Dermis lymphatic vessel endothelial cell (primary cell): Measurements from ENCODE around the gene TRMT2B. TPM values are rescaled to one million over a fixed set of nuclear protein-coding genes. Genes with fewer than 3 reads are reported as not detected.

Experiments used
- total RNA-seq: library from RNA; depleted of rRNA; stranded (reverse); fragments of >200 nt; gene quantifications from 2 replicates; pipeline ENCODE4 v1.2.1, GENCODE V29; 2014

Gene TRMT2B
- total RNA-seq, result 13.5 and 13.9 TPM in 2 replicates

GRCh38 chrX:101051549-101052302, at the start of gene TRMT2B:
TSS of gene TRMT2B (minus strand) at chrX:101052111. CDS start at chrX:101042289, 9,822 bp downstream.

GRCh38 chrX:101097546-101098453, 45.9 kb upstream of the TRMT2B start, which contains the start of gene CENPI:
TSS of gene CENPI (plus strand) at chrX:101098204. CDS start at chrX:101101071, 2,867 bp downstream.

GRCh38 chrX:101078716-101079598, 27.0 kb upstream of the TRMT2B start, which contains the start of gene TMEM35A:
TSS of gene TMEM35A (plus strand) at chrX:101078879. CDS start at chrX:101079003, 124 bp downstream.

GRCh38 chrX:100969408-100969807, 82.5 kb downstream of the TRMT2B start, which contains the start of gene ARL13A:
TSS of gene ARL13A (plus strand) at chrX:100969708. CDS start at chrX:100973690, 3,982 bp downstream.

Other genes with a start within 250 kb of the TRMT2B start
- gene CSTF2, start 231.7 kb downstream of the TRMT2B start, total RNA-seq, result 8.3 and 13.1 TPM in 2 replicates
- gene NOX1, start 177.8 kb downstream of the TRMT2B start, total RNA-seq, result not detected in 2 replicates
- gene XKRX, start 123.2 kb downstream of the TRMT2B start, total RNA-seq, result not detected in 2 replicates
- gene ARL13A, start 82.4 kb downstream of the TRMT2B start, total RNA-seq, result not detected in 2 replicates
- gene TMEM35A, start 26.8 kb upstream of the TRMT2B start, total RNA-seq, result 0.60 and 0.65 TPM in 2 replicates
- gene CENPI, start 46.1 kb upstream of the TRMT2B start, total RNA-seq, result 4.6 and 5.2 TPM in 2 replicates
- gene DRP2, start 167.7 kb upstream of the TRMT2B start, total RNA-seq, result under 0.01 TPM in 1 of 2 replicates, not detected in the other
- under 0.01 TPM in 1 of 2 replicates, not detected in the other for gene TAF7L, start 239.2 kb upstream of the TRMT2B start, total RNA-seq